Measurements from ENCODE around the gene ARID3A. TPM values are rescaled to one million over a fixed set of nuclear protein-coding genes. Genes with fewer than 3 reads are reported as not detected.

Gene ARID3A
- total RNA-seq, 1 experiment from 2014 or later, result 116 TPM

DNA sequence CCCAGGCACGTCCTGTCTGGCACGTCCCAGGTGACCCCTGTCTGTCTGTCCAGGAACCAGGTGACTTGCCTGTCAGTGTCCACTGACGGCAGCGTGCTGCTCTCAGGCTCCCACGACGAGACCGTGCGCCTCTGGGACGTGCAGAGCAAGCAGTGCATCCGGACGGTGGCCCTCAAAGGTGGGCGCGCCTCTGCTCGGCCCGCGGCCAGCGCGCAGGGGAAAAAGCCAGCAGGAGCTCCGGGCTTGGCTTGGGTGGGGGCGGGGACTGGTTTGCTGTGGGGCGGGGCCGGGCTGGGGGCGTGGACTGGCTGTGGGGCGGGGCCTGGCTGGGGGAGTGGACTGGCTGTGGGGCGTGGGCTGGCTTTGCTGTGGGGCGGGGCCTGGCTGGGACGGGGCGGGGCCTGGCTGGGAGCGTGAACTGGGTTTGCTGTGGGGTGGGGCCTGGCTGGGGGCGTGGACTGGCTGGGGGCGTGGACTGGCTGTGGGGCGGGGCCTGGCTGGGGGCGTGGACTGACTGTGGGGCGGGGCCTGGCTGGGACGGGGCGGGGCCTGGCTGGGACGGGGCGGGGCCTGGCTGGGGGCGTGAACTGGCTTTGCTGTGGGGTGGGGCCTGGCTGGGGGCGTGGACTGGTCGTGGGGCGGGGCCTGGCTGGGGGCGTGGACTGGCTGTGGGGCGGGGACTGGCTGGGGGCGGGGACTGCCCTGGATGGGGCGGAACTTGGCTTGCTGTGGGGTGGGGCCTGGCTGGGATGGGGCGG, 65.5 kb downstream of the ARID3A start:
- no peak overlapping the region for H3K4me3 Mint-ChIP-seq
- H3K27ac Mint-ChIP-seq, result no peak overlapping the region
- ChIA-PET CTCF (interaction anchor here (0.5 to 1.4 kb wide), 9 partner anchors 21 to 253 kb away, joined by 3 to 4 read pairs (median 3); no protein-coding TSS in a partner anchor), POLR2A (interaction anchor here (0.5 to 1.0 kb wide), 2 partner anchors 13 to 308 kb away, joined by 3 to 4 read pairs; no protein-coding TSS in a partner anchor)
- H3K9me3 Mint-ChIP-seq, result no peaks in the 10 kb centered on the region
- ATAC-seq (peak; percentile 72), DNase-seq (ENCODE audit: low spot score) (peak; percentile 91)
- no peaks in the 10 kb centered on the region for H3K27me3 Mint-ChIP-seq (ENCODE audit: low read depth)
- TF ChIP-seq ZNF263 (CRISPR knock-in tag; IDR thresholded peaks at IDR 0.05; ENCODE audit: low read depth) (no peak), ZNF219 (CRISPR knock-in tag; IDR thresholded peaks at IDR 0.05; ENCODE audit: borderline replicate concordance) (no peak)
- H3K36me3 Mint-ChIP-seq, result peaks cover 18% of the 10 kb centered on the region
- H3K4me1 Mint-ChIP-seq, result 0 out of 2 replicates have a peak, but pooled peaks cover under 1% of the 10 kb centered on the region

DNA sequence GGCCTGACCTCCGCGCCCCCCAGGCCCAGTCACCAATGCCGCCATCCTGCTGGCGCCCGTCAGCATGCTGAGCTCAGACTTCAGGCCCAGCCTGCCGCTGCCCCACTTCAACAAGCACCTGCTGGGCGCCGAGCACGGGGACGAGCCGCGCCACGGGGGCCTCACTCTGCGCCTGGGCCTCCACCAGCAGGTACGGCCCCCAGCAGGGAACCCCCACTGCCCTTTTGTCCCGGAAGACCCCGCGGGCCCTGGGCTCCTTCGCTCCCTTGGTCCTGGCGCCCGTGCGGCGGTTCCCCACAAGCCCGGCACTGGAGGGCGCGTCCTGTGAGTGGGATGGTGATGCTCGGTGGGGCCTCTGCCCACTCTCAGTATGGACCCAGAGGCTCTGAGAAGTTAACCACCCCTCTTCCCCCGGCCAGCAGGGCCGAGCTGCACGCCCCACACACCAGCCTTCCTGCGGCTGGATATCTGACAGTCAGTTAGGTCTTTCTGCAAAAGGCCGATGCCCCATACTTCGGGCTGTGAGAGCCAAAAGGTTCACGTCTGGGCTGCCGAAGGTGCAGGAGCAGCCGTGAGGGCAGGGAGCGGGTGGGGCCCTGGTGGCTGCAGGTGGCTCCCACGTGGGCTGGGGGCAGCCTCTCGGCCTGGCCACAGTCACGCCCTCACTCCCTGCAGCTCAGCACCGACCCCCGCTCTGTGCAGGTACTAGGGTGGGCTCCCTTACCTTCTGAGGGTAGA, 66.3 kb downstream of the ARID3A start:
- POLR2A ChIA-PET, result no interaction called here
- H3K9me3 Mint-ChIP-seq, result no peaks in the 10 kb centered on the region
- no peak overlapping the region for H3K4me3 Mint-ChIP-seq
- peaks cover 5% of the 10 kb centered on the region; the same call in 1 of the 2 replicates for H3K4me1 Mint-ChIP-seq
- peaks cover 7% of the 10 kb centered on the region for H3K27me3 Mint-ChIP-seq (ENCODE audit: low read depth)
- TF ChIP-seq RELA (CRISPR knock-in tag; IDR thresholded peaks at IDR 0.05; ENCODE audit: borderline replicate concordance) (peak; percentile 18; the same call in 1 of the 2 replicates), NFE2L1 (CRISPR knock-in tag; IDR thresholded peaks at IDR 0.05) (no peak), TCF7 (CRISPR knock-in tag; IDR thresholded peaks at IDR 0.05; ENCODE audit: low read depth) (no peak), ZNF416 (CRISPR knock-in tag; IDR thresholded peaks at IDR 0.05) (0 out of 2 replicates have a peak, but pooled peaks have one; percentile 52), TEAD4 (CRISPR knock-in tag; IDR thresholded peaks at IDR 0.05) (no peak), SP1 (CRISPR knock-in tag; conservative IDR thresholded peaks at IDR 0.05) (peak; percentile 53; the same call in 1 of the 2 replicates), ZNF671 (CRISPR knock-in tag; IDR thresholded peaks at IDR 0.05) (no peak), ESRRA (CRISPR knock-in tag; IDR thresholded peaks at IDR 0.05; ENCODE audit: borderline replicate concordance) (no peak)
- TF ChIP-seq, protein P1, sequence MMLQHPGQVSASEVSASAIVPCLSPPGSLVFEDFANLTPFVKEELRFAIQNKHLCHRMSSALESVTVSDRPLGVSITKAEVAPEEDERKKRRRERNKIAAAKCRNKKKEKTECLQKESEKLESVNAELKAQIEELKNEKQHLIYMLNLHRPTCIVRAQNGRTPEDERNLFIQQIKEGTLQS (CRISPR knock-in tag; conservative IDR thresholded peaks at IDR 0.05), result 0 out of 2 replicates have a peak, but pooled peaks have one; percentile 42
- TF ChIP-seq, protein P2, sequence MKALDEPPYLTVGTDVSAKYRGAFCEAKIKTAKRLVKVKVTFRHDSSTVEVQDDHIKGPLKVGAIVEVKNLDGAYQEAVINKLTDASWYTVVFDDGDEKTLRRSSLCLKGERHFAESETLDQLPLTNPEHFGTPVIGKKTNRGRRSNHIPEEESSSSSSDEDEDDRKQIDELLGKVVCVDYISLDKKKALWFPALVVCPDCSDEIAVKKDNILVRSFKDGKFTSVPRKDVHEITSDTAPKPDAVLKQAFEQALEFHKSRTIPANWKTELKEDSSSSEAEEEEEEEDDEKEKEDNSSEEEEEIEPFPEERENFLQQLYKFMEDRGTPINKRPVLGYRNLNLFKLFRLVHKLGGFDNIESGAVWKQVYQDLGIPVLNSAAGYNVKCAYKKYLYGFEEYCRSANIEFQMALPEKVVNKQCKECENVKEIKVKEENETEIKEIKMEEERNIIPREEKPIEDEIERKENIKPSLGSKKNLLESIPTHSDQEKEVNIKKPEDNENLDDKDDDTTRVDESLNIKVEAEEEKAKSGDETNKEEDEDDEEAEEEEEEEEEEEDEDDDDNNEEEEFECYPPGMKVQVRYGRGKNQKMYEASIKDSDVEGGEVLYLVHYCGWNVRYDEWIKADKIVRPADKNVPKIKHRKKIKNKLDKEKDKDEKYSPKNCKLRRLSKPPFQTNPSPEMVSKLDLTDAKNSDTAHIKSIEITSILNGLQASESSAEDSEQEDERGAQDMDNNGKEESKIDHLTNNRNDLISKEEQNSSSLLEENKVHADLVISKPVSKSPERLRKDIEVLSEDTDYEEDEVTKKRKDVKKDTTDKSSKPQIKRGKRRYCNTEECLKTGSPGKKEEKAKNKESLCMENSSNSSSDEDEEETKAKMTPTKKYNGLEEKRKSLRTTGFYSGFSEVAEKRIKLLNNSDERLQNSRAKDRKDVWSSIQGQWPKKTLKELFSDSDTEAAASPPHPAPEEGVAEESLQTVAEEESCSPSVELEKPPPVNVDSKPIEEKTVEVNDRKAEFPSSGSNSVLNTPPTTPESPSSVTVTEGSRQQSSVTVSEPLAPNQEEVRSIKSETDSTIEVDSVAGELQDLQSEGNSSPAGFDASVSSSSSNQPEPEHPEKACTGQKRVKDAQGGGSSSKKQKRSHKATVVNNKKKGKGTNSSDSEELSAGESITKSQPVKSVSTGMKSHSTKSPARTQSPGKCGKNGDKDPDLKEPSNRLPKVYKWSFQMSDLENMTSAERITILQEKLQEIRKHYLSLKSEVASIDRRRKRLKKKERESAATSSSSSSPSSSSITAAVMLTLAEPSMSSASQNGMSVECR (CRISPR knock-in tag; IDR thresholded peaks at IDR 0.05; ENCODE audit: borderline replicate concordance), result no peak
- peaks cover 14% of the 10 kb centered on the region for H3K36me3 Mint-ChIP-seq
- peak; percentile 12 for DNase-seq (ENCODE audit: low spot score)
- no peak overlapping the region for H3K27ac Mint-ChIP-seq
- ATAC-seq, result no peak
- CTCF ChIA-PET, result interaction anchor here (1.2 to 1.3 kb wide), 2 partner anchors 90 to 252 kb away, joined by 3 read pairs; no protein-coding TSS in a partner anchor

DNA sequence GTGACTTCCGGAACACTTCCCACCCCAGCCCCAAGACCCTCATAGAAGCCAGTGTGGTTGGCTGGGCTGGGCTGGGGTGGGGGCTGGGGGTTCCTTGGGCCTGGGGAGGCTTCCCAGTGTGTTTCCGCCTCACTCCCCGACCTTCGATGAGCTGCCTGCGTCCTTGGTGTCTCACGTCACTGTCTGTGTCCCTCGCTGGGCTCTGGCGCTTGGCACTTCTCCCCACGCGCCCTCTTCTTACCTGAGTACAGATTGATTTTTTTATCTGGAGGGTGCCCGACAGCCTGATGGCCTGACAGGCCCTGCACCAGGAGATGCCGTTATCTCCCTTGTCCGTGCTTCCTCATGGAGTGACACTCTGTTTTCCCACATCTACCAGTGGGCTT, 66.8 kb downstream of the ARID3A start:
- CTCF ChIA-PET, result no interaction called here
- Mint-ChIP-seq H3K4me1 (peaks cover 5% of the 10 kb centered on the region; the same call in 1 of the 2 replicates), H3K27ac (peak overlapping the region; percentile 72), H3K27me3 (ENCODE audit: low read depth) (peaks cover 11% of the 10 kb centered on the region), H3K4me3 (no peak overlapping the region), H3K9me3 (no peaks in the 10 kb centered on the region), H3K36me3 (peaks cover 11% of the 10 kb centered on the region)
- no peak for ATAC-seq
- POLR2A ChIA-PET, result no interaction called here
- DNase-seq (ENCODE audit: low spot score), result no peak
- no peak for TF ChIP-seq NFE2L1 (CRISPR knock-in tag; IDR thresholded peaks at IDR 0.05)
- no peak for TF ChIP-seq GABPB1 (CRISPR knock-in tag; IDR thresholded peaks at IDR 0.05)
- no peak for TF ChIP-seq MYBL2 (CRISPR knock-in tag; IDR thresholded peaks at IDR 0.05)
- TF ChIP-seq ZNF671 (CRISPR knock-in tag; IDR thresholded peaks at IDR 0.05), result no peak
- TF ChIP-seq, protein P3, sequence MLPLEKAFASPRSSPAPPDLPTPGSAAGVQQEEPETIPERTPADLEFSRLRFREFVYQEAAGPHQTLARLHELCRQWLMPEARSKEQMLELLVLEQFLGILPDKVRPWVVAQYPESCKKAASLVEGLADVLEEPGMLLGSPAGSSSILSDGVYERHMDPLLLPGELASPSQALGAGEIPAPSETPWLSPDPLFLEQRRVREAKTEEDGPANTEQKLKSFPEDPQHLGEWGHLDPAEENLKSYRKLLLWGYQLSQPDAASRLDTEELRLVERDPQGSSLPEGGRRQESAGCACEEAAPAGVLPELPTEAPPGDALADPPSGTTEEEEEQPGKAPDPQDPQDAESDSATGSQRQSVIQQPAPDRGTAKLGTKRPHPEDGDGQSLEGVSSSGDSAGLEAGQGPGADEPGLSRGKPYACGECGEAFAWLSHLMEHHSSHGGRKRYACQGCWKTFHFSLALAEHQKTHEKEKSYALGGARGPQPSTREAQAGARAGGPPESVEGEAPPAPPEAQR (CRISPR knock-in tag; IDR thresholded peaks at IDR 0.05), result no peak
- TF ChIP-seq, protein P4, sequence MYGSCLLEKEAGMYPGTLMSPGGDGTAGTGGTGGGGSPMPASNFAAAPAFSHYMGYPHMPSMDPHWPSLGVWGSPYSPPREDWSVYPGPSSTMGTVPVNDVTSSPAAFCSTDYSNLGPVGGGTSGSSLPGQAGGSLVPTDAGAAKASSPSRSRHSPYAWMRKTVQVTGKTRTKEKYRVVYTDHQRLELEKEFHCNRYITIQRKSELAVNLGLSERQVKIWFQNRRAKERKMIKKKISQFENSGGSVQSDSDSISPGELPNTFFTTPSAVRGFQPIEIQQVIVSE (CRISPR knock-in tag; IDR thresholded peaks at IDR 0.05; ENCODE audit: borderline replicate concordance), result no peak
- TF ChIP-seq, protein P5, sequence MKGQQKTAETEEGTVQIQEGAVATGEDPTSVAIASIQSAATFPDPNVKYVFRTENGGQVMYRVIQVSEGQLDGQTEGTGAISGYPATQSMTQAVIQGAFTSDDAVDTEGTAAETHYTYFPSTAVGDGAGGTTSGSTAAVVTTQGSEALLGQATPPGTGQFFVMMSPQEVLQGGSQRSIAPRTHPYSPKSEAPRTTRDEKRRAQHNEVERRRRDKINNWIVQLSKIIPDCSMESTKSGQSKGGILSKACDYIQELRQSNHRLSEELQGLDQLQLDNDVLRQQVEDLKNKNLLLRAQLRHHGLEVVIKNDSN (CRISPR knock-in tag; IDR thresholded peaks at IDR 0.05), result no peak
- no peak for TF ChIP-seq ZNF423 (CRISPR knock-in tag; IDR thresholded peaks at IDR 0.05)
- TF ChIP-seq, protein P6, sequence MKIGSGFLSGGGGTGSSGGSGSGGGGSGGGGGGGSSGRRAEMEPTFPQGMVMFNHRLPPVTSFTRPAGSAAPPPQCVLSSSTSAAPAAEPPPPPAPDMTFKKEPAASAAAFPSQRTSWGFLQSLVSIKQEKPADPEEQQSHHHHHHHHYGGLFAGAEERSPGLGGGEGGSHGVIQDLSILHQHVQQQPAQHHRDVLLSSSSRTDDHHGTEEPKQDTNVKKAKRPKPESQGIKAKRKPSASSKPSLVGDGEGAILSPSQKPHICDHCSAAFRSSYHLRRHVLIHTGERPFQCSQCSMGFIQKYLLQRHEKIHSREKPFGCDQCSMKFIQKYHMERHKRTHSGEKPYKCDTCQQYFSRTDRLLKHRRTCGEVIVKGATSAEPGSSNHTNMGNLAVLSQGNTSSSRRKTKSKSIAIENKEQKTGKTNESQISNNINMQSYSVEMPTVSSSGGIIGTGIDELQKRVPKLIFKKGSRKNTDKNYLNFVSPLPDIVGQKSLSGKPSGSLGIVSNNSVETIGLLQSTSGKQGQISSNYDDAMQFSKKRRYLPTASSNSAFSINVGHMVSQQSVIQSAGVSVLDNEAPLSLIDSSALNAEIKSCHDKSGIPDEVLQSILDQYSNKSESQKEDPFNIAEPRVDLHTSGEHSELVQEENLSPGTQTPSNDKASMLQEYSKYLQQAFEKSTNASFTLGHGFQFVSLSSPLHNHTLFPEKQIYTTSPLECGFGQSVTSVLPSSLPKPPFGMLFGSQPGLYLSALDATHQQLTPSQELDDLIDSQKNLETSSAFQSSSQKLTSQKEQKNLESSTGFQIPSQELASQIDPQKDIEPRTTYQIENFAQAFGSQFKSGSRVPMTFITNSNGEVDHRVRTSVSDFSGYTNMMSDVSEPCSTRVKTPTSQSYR (CRISPR knock-in tag; IDR thresholded peaks at IDR 0.05), result no peak

All from WTC11 (cell line).